ENCODE results near the gene DOCK10.

The DOCK10 gene

GRCh38 chr2:224983712-224984554 is 58.3 kb downstream of the DOCK10 start:
- Histone ChIP-seq H3K4me3 (replicated peaks; ENCODE audit: low read depth, low read length) (no peak overlapping the region), H3K27me3 (replicated peaks; ENCODE audit: control insufficient read depth, insufficient read depth, low read length) (no peaks in the 10 kb centered on the region), H3K36me3 (ENCODE audit: control insufficient read depth, insufficient read depth, low read length) (peaks cover 1% of the 10 kb centered on the region)
- no peak for TF ChIP-seq CTCF (IDR thresholded peaks at IDR 0.05; ENCODE audit: insufficient read depth, low read length, poor library complexity, severe bottlenecking)
- no peak for DNase-seq (ENCODE audit: extremely low read depth, insufficient read length)

- Histone ChIP-seq H3K36me3 (ENCODE audit: control insufficient read depth, insufficient read depth, low read length) (no peaks in the 10 kb centered on the region; the same call in none of the 2 replicates), H3K27me3 (replicated peaks; ENCODE audit: control insufficient read depth, insufficient read depth, low read length) (no peaks in the 10 kb centered on the region), H3K4me3 (replicated peaks; ENCODE audit: low read depth, low read length) (no peak overlapping the region)
- no peak for DNase-seq (ENCODE audit: extremely low read depth, insufficient read length)
- TF ChIP-seq CTCF (IDR thresholded peaks at IDR 0.05; ENCODE audit: insufficient read depth, low read length, poor library complexity, severe bottlenecking): no peak
Observed at GRCh38 chr2:224982910-224983711, 59.2 kb downstream of the DOCK10 start.

GRCh38 chr2:224982226-224982625 is 60.0 kb downstream of the DOCK10 start:
- H3K4me3 ChIP-seq (replicated peaks; ENCODE audit: low read depth, low read length): no peak overlapping the region

GRCh38 chr2:224976629-224977525 is 65.4 kb downstream of the DOCK10 start:
- no peaks in the 10 kb centered on the region; the same call in 1 of the 2 replicates for H3K36me3 ChIP-seq (ENCODE audit: control insufficient read depth, insufficient read depth, low read length)
- H3K27me3 ChIP-seq (replicated peaks; ENCODE audit: control insufficient read depth, insufficient read depth, low read length): no peaks in the 10 kb centered on the region
- no peak for TF ChIP-seq CTCF (IDR thresholded peaks at IDR 0.05; ENCODE audit: insufficient read depth, low read length, poor library complexity, severe bottlenecking)
- H3K4me3 ChIP-seq (replicated peaks; ENCODE audit: low read depth, low read length): no peak overlapping the region
- DNase-seq (ENCODE audit: extremely low read depth, insufficient read length): no peak

More at GRCh38 chr2:224982226-224982625, 60.0 kb downstream of the DOCK10 start:
- Histone ChIP-seq H3K27me3 (replicated peaks; ENCODE audit: control insufficient read depth, insufficient read depth, low read length) (no peaks in the 10 kb centered on the region), H3K36me3 (ENCODE audit: control insufficient read depth, insufficient read depth, low read length) (no peaks in the 10 kb centered on the region; the same call in none of the 2 replicates)
- no peak for DNase-seq (ENCODE audit: extremely low read depth, insufficient read length)
- TF ChIP-seq CTCF (IDR thresholded peaks at IDR 0.05; ENCODE audit: insufficient read depth, low read length, poor library complexity, severe bottlenecking): no peak

GRCh38 chr2:224975761-224976160 is 66.5 kb downstream of the DOCK10 start:
- Histone ChIP-seq H3K27me3 (replicated peaks; ENCODE audit: control insufficient read depth, insufficient read depth, low read length) (no peaks in the 10 kb centered on the region), H3K36me3 (ENCODE audit: control insufficient read depth, insufficient read depth, low read length) (no peaks in the 10 kb centered on the region; the same call in 1 of the 2 replicates), H3K4me3 (replicated peaks; ENCODE audit: low read depth, low read length) (no peak overlapping the region)
- DNase-seq (ENCODE audit: extremely low read depth, insufficient read length): no peak
- TF ChIP-seq CTCF (IDR thresholded peaks at IDR 0.05; ENCODE audit: insufficient read depth, low read length, poor library complexity, severe bottlenecking): no peak
